Measurements from ENCODE around the gene CDK19.
"Not testable (repeated sequence)": the region's sequence is repeated elsewhere in the genome, so short reads cannot be mapped to it uniquely, and the experiment has no call there.

The CDK19 gene

GRCh38 chr6:110761371-110761770 lies 53.9 kb downstream of the CDK19 start:
- no peak for DNase-seq
- intact Hi-C loops (cut with DNase I) = no loop called here

- intact Hi-C loops (cut with DNase I) = no loop called here
- DNase-seq = no peak
These were observed 54.7 kb downstream of the CDK19 start for GRCh38 chr6:110760589-110760988.

GRCh38 chr6:110760098-110760497 lies 55.2 kb downstream of the CDK19 start:
- DNase-seq; intact Hi-C loops (cut with DNase I): not testable (repeated sequence)

GRCh38 chr6:110757926-110758325 lies 57.3 kb downstream of the CDK19 start:
- intact Hi-C loops (cut with DNase I) = no loop called here
- DNase-seq = no peak

- intact Hi-C loops (cut with DNase I) = no loop called here
- no peak for DNase-seq
These were observed 58.5 kb downstream of the CDK19 start for GRCh38 chr6:110756817-110757216.

GRCh38 chr6:110755411-110755834 lies 59.8 kb downstream of the CDK19 start:
- intact Hi-C loops (cut with DNase I) = no loop called here
- DNase-seq = no peak

- DNase-seq; intact Hi-C loops (cut with DNase I): not testable (repeated sequence)
These were observed 61.2 kb downstream of the CDK19 start for GRCh38 chr6:110753936-110754668.

- no peak for DNase-seq
- intact Hi-C loops (cut with DNase I) = no loop called here
These were observed 66.8 kb downstream of the CDK19 start for GRCh38 chr6:110748453-110748852.

- intact Hi-C loops (cut with DNase I) = no loop called here
- DNase-seq = no peak
These were observed 68.6 kb downstream of the CDK19 start for GRCh38 chr6:110746680-110747079.

- intact Hi-C loops (cut with DNase I) = no loop called here
- no peak for DNase-seq
These were observed 70.3 kb downstream of the CDK19 start for GRCh38 chr6:110744991-110745390.

GRCh38 chr6:110742552-110742951 lies 72.7 kb downstream of the CDK19 start:
- DNase-seq; intact Hi-C loops (cut with DNase I): not testable (repeated sequence)

- intact Hi-C loops (cut with DNase I) = no loop called here
- no peak for DNase-seq
These were observed 73.8 kb downstream of the CDK19 start for GRCh38 chr6:110741517-110741916.

GRCh38 chr6:110738899-110739365 lies 76.3 kb downstream of the CDK19 start:
- intact Hi-C loops (cut with DNase I) = no loop called here
- DNase-seq = no peak

- DNase-seq = no peak
- intact Hi-C loops (cut with DNase I) = no loop called here
These were observed 79.6 kb downstream of the CDK19 start for GRCh38 chr6:110735666-110736065.

- DNase-seq = no peak
- intact Hi-C loops (cut with DNase I) = no loop called here
These were observed 83.4 kb downstream of the CDK19 start for GRCh38 chr6:110731898-110732297.

- intact Hi-C loops (cut with DNase I) = no loop called here
- no peak for DNase-seq
These were observed 84.1 kb downstream of the CDK19 start for GRCh38 chr6:110731196-110731595.

- DNase-seq = peak in 1 of 10 donors; percentile 9
- intact Hi-C loops (cut with DNase I) = no loop called here
These were observed 86.8 kb downstream of the CDK19 start for GRCh38 chr6:110728501-110728900.

- DNase-seq = no peak
- intact Hi-C loops (cut with DNase I) = no loop called here
These were observed 92.3 kb downstream of the CDK19 start for GRCh38 chr6:110723017-110723416.

- intact Hi-C loops (cut with DNase I) = no loop called here
- DNase-seq = no peak
These were observed 95.2 kb downstream of the CDK19 start for GRCh38 chr6:110720066-110720465.

- intact Hi-C loops (cut with DNase I) = not testable (repeated sequence)
These were observed 95.7 kb downstream of the CDK19 start for GRCh38 chr6:110719601-110720000.

GRCh38 chr6:110714143-110714542 lies 101.1 kb downstream of the CDK19 start:
- DNase-seq = no peak
- intact Hi-C loops (cut with DNase I) = no loop called here

More at GRCh38 chr6:110719601-110720000, 95.7 kb downstream of the CDK19 start:
- DNase-seq = not testable (repeated sequence)

- no peak for DNase-seq
- intact Hi-C loops (cut with DNase I) = no loop called here
These were observed 103.0 kb downstream of the CDK19 start for GRCh38 chr6:110712238-110712637.

All from posterior cingulate gyrus (tissue), 11 donors.